ENCODE results near the gene VASN. TPM values are rescaled to one million over a fixed set of nuclear protein-coding genes. Genes with fewer than 3 reads are reported as not detected.
A peak's percentile ranks its signal among the peaks of the same experiment; 100 is the strongest.

Gene VASN
- total RNA-seq, 2 donors from 2014 or later, result 10.4 to 12.1 TPM

DNA sequence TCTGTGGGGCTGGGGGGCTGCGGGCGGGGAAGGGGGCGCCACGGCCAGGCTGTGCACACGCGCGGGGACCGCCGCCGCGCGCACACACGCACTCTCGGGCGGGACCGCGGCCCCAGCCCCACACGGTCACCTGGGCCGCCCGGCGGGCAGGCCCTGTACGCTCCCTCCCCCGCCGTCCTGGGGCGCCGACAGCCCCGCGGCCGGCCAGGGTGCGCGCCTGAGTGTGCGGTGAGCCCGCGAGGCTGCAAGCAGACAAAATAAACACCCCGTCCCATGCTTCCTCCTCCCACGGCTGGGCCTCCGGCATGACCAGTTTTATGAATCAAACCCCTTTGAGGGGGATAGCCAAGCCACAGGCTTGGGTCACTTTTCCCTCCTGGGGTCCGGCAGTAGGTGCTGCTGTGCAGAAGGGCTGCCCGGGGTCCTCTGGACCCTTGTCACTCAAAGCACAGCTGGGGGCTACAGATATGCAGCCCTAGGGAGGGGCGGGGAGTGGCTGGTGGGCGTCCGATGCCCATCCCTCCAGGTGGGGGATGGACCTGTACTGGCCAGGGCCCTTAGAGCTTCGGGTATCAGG, 441 bp downstream of the VASN start:
- DNase-seq, result no peak
- Histone ChIP-seq H3K9me3 (ENCODE audit: control insufficient read depth, low read length) (no peaks in the 10 kb centered on the region), H3K4me1 (ENCODE audit: control insufficient read depth, insufficient read depth, low read length) (peaks cover 31% of the 10 kb centered on the region), H3K27me3 (ENCODE audit: control insufficient read depth, insufficient read depth, low read length, poor library complexity, severe bottlenecking) (no peaks in the 10 kb centered on the region), H3K4me3 (ENCODE audit: low read length) (peak overlapping the region; percentile 82), H3K27ac (ENCODE audit: low read depth, low read length) (no peak overlapping the region), H3K9ac (ENCODE audit: extremely low read depth, low read length, poor library complexity, severe bottlenecking) (peak overlapping the region; percentile 64), H3K36me3 (ENCODE audit: control insufficient read depth, insufficient read depth, low read length) (no peaks in the 10 kb centered on the region)
- 5% methylated on average over 16 to 43 of the region's 43 CpGs for WGBS, 2 experiments (ENCODE audit: insufficient coverage in 1 of 2, insufficient read length in 1 of 2)
- TF ChIP-seq, protein P1, sequence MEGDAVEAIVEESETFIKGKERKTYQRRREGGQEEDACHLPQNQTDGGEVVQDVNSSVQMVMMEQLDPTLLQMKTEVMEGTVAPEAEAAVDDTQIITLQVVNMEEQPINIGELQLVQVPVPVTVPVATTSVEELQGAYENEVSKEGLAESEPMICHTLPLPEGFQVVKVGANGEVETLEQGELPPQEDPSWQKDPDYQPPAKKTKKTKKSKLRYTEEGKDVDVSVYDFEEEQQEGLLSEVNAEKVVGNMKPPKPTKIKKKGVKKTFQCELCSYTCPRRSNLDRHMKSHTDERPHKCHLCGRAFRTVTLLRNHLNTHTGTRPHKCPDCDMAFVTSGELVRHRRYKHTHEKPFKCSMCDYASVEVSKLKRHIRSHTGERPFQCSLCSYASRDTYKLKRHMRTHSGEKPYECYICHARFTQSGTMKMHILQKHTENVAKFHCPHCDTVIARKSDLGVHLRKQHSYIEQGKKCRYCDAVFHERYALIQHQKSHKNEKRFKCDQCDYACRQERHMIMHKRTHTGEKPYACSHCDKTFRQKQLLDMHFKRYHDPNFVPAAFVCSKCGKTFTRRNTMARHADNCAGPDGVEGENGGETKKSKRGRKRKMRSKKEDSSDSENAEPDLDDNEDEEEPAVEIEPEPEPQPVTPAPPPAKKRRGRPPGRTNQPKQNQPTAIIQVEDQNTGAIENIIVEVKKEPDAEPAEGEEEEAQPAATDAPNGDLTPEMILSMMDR (conservative IDR thresholded peaks at IDR 0.05), result no peak
- Mint-ChIP-seq H3K27me3 (ENCODE audit: insufficient read depth) (no peaks in the 10 kb centered on the region), H3K36me3 (ENCODE audit: low read depth) (no peaks in the 10 kb centered on the region), H3K9me3 (no peaks in the 10 kb centered on the region), H3K27ac (no peak overlapping the region), H3K4me3 (peak overlapping the region; percentile 71), H3K4me1 (peaks cover 24% of the 10 kb centered on the region)

DNA sequence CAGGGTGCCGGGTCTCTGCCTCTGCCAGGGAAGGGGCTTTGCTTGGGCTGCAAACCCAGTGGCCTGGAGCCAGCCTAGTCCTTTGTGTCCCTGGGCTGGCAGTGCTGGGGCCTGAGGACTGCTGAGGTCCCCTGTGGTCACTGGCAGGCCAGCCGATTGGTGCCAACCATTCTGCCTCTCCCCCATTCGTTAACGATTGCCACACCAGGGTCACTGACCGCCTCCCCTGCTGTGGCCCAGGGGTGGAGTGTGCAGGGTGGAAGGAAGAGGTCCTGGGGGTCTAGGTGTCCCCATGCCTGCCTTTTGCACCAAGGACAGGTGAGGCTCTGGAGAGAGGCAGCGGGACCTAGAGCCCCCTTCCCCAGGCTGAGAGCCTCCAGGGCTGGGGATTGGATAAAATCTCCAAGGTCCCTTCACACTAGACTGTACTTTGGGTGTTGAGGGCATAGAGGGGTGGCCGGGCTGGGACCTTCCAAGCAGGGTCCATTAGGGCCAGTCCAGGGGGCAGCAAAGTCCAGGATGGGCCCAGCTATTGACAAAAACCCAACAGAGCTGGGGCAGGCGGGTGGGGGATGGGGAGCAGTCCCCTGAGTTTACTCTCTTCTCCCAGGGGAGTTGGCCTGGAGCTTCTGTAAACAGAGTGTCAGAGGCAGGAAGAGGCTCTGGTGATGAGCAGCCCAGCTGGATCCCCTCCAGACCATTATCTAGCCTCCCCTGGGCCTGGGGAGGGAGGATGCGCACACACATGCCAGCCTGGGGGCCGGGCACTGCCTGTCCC, 1.1 kb downstream of the VASN start:
- Mint-ChIP-seq H3K27ac (peak overlapping the region; percentile 48), H3K4me1 (peaks cover 28% of the 10 kb centered on the region), H3K27me3 (ENCODE audit: insufficient read depth) (no peaks in the 10 kb centered on the region), H3K4me3 (peak overlapping the region; percentile 71), H3K9me3 (no peaks in the 10 kb centered on the region), H3K36me3 (ENCODE audit: low read depth) (no peaks in the 10 kb centered on the region)
- Histone ChIP-seq H3K27me3 (ENCODE audit: control insufficient read depth, insufficient read depth, low read length, poor library complexity, severe bottlenecking) (no peaks in the 10 kb centered on the region), H3K9ac (ENCODE audit: extremely low read depth, low read length, poor library complexity, severe bottlenecking) (peak overlapping the region; percentile 64), H3K36me3 (ENCODE audit: control insufficient read depth, insufficient read depth, low read length) (no peaks in the 10 kb centered on the region), H3K9me3 (ENCODE audit: control insufficient read depth, low read length) (no peaks in the 10 kb centered on the region), H3K4me1 (ENCODE audit: control insufficient read depth, insufficient read depth, low read length) (peaks cover 36% of the 10 kb centered on the region), H3K4me3 (ENCODE audit: low read length) (peak overlapping the region; percentile 82), H3K27ac (ENCODE audit: low read depth, low read length) (no peak overlapping the region)
- WGBS, 2 experiments (ENCODE audit: insufficient coverage in 1 of 2, insufficient read length in 1 of 2), result 64 to 73% methylated on average over 2 to 10 of the region's 10 CpGs
- peak; percentile 75 for DNase-seq
- TF ChIP-seq, protein P1 (conservative IDR thresholded peaks at IDR 0.05), result no peak

DNA sequence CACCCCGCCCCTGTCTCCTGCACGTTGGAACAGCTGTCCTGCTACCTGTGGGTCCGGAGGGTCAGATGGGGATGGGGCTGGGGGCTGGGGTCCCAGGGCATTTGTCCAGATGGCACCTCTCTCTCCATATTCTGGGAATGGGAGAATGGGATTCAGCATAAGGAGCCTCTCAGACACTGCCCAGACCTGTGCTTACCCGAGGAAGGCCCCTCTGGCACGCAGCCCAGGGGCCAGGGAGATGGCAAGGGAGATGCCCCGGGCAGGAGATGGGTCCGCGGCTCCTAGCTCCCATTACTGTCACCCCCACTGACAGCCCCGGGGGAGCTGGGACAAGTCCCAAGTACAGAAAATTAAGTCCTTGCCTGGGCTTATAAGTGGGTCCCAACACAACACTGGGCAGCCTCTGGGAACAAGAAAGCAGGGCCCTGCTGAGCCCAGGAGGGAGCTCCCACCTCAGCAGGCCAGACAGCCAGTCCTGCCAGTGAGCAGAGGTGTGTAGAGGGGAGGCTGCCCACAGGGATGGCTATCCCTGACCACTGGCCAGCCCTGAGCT, 1.8 kb downstream of the VASN start:
- 29 to 64% methylated on average over 1 to 9 of the region's 9 CpGs for WGBS, 2 experiments (ENCODE audit: insufficient coverage in 1 of 2, insufficient read length in 1 of 2)
- Histone ChIP-seq H3K4me1 (ENCODE audit: control insufficient read depth, insufficient read depth, low read length) (peaks cover 36% of the 10 kb centered on the region), H3K27ac (ENCODE audit: low read depth, low read length) (peak overlapping the region; percentile 53), H3K9ac (ENCODE audit: extremely low read depth, low read length, poor library complexity, severe bottlenecking) (peak overlapping the region; percentile 8), H3K27me3 (ENCODE audit: control insufficient read depth, insufficient read depth, low read length, poor library complexity, severe bottlenecking) (no peaks in the 10 kb centered on the region), H3K4me3 (ENCODE audit: low read length) (peak overlapping the region; percentile 82), H3K9me3 (ENCODE audit: control insufficient read depth, low read length) (no peaks in the 10 kb centered on the region), H3K36me3 (ENCODE audit: control insufficient read depth, insufficient read depth, low read length) (no peaks in the 10 kb centered on the region)
- DNase-seq, result no peak
- H3K4me3 Mint-ChIP-seq, result peak overlapping the region; percentile 71
- no peak overlapping the region for H3K27ac Mint-ChIP-seq
- H3K9me3 Mint-ChIP-seq, result no peaks in the 10 kb centered on the region
- H3K4me1 Mint-ChIP-seq, result peaks cover 31% of the 10 kb centered on the region
- no peaks in the 10 kb centered on the region for H3K27me3 Mint-ChIP-seq (ENCODE audit: insufficient read depth)
- TF ChIP-seq, protein P1 (conservative IDR thresholded peaks at IDR 0.05), result no peak
- H3K36me3 Mint-ChIP-seq (ENCODE audit: low read depth), result no peaks in the 10 kb centered on the region
